Peyer's patch (tissue), 4 donors: Measurements from ENCODE around the gene HAGH. TPM values are rescaled to one million over a fixed set of nuclear protein-coding genes. Genes with fewer than 3 reads are reported as not detected.

ENCODE experiments used
- DNase-seq, 3 donors: peaks; one replicate each; pipeline ENCODE4 v3.0.0-alpha.2; 2017 to 2019
- H3K27ac ChIP-seq, 4 donors: fragments of 200-600 bp; sonication (generic); one replicate each; pipeline ENCODE4 v1.5.1; 2016 to 2019
- H3K27me3 ChIP-seq, 2 donors: fragments of 200-600 bp; sonication (generic); one replicate each; pipeline ENCODE4 v1.5.1; 2019
- H3K36me3 ChIP-seq, 3 donors: fragments of 200-600 bp; sonication (generic); one replicate each; pipeline ENCODE4 v1.5.1; 2016 to 2019
- H3K4me1 ChIP-seq, 4 donors: fragments of 200-600 bp; sonication (generic); one replicate each; pipeline ENCODE4 v1.5.1; 2016 to 2019
- H3K4me3 ChIP-seq, 4 donors: fragments of 200-600 bp; sonication (generic); 1 replicate in 3 of 4; 2 replicates in 1 of 4; pipeline ENCODE4 v1.5.1; 2016 to 2019; ENCODE audit warnings: mild to moderate bottlenecking in 1 of 4
- H3K9me3 ChIP-seq, 4 donors: fragments of 200-600 bp; sonication (generic); one replicate each; pipeline ENCODE4 v1.5.1; 2016 to 2019; ENCODE audit warnings: mild to moderate bottlenecking in 1 of 4
- CTCF ChIP-seq, 6 experiments: fragments of 450-650 bp in 4 of 6; fragments of 200-600 bp in 2 of 6; sonication (generic) in 1 of 6; IDR thresholded peaks; one replicate each; pipeline ENCODE4 v1.5.1; 2017 to 2019; ENCODE audit warnings: antibody characterized with exemption in 6 of 6, mild to moderate bottlenecking in 3 of 6, moderate library complexity in 1 of 6
- POLR2A ChIP-seq, 2 donors: fragments of 450-650 bp; IDR thresholded peaks; one replicate each; pipeline ENCODE4 v1.5.1; 2017; ENCODE audit warnings: antibody characterized with exemption in 2 of 2, mild to moderate bottlenecking in 2 of 2, moderate library complexity in 2 of 2
- total RNA-seq, 4 donors: library from RNA; depleted of rRNA; stranded (reverse); fragments of >200 nt; gene quantifications; one replicate each; pipeline ENCODE4 v1.1.0, GENCODE V29; 2016

Gene HAGH
- total RNA-seq, 4 donors from 2014 or later = 105 to 187 (median 155) TPM

GRCh38 chr16:1767116-1767994 is 59.3 kb downstream of the HAGH start:
- Histone ChIP-seq H3K4me3 (no peak overlapping the region), H3K27me3 (no peaks in the 10 kb centered on the region), H3K9me3 (no peaks in the 10 kb centered on the region), H3K27ac (no peak overlapping the region), H3K4me1 (peaks cover 0 to 22% (median 11%) of the 10 kb centered on the region in 4 donors), H3K36me3 (peaks cover 0 to 72% (median 0%) of the 10 kb centered on the region in 3 donors)
- DNase-seq = no peak
- TF ChIP-seq CTCF (IDR thresholded peaks at IDR 0.05) (no peak), POLR2A (IDR thresholded peaks at IDR 0.05) (no peak)

GRCh38 chr16:1766701-1767100 is 59.9 kb downstream of the HAGH start:
- Histone ChIP-seq H3K36me3 (peaks cover 0 to 79% (median 0%) of the 10 kb centered on the region in 3 donors), H3K9me3 (no peaks in the 10 kb centered on the region), H3K27me3 (no peaks in the 10 kb centered on the region), H3K27ac (no peak overlapping the region), H3K4me1 (peaks cover 0 to 15% (median 11%) of the 10 kb centered on the region in 4 donors), H3K4me3 (no peak overlapping the region)
- TF ChIP-seq CTCF (IDR thresholded peaks at IDR 0.05) (no peak), POLR2A (IDR thresholded peaks at IDR 0.05) (no peak)
- no peak for DNase-seq

- Histone ChIP-seq H3K9me3 (no peaks in the 10 kb centered on the region), H3K4me1 (peaks cover 0 to 14% (median 11%) of the 10 kb centered on the region in 4 donors), H3K27me3 (no peaks in the 10 kb centered on the region), H3K4me3 (no peak overlapping the region), H3K27ac (no peak overlapping the region), H3K36me3 (peaks cover 0 to 83% (median 0%) of the 10 kb centered on the region in 3 donors)
- TF ChIP-seq POLR2A (IDR thresholded peaks at IDR 0.05) (no peak), CTCF (IDR thresholded peaks at IDR 0.05) (no peak)
- DNase-seq = no peak
Observed at GRCh38 chr16:1766231-1766630, 60.4 kb downstream of the HAGH start.

- DNase-seq = no peak
- TF ChIP-seq CTCF (IDR thresholded peaks at IDR 0.05) (no peak), POLR2A (IDR thresholded peaks at IDR 0.05) (no peak)
- H3K36me3 ChIP-seq = peaks cover 0 to 87% (median 0%) of the 10 kb centered on the region in 3 donors
Observed at GRCh38 chr16:1765826-1766225, 60.8 kb downstream of the HAGH start.

GRCh38 chr16:1764971-1765370 is 61.7 kb downstream of the HAGH start:
- no peak for DNase-seq
- Histone ChIP-seq H3K4me3 (no peak overlapping the region), H3K27ac (no peak overlapping the region), H3K9me3 (no peaks in the 10 kb centered on the region), H3K27me3 (no peaks in the 10 kb centered on the region), H3K4me1 (peaks cover 0 to 7% (median 2%) of the 10 kb centered on the region in 4 donors), H3K36me3 (peaks cover 0 to 96% (median 0%) of the 10 kb centered on the region in 3 donors)
- TF ChIP-seq POLR2A (IDR thresholded peaks at IDR 0.05) = no peak
- no peak for TF ChIP-seq CTCF (IDR thresholded peaks at IDR 0.05)

More at GRCh38 chr16:1765826-1766225, 60.8 kb downstream of the HAGH start:
- Histone ChIP-seq H3K4me1 (peaks cover 0 to 14% (median 10%) of the 10 kb centered on the region in 4 donors), H3K27me3 (no peaks in the 10 kb centered on the region), H3K4me3 (no peak overlapping the region), H3K9me3 (no peaks in the 10 kb centered on the region), H3K27ac (no peak overlapping the region)
